Suprapubic skin (tissue), 3 donors: ENCODE data around the gene NUP153.

Source experiments
- CTCF ChIP-seq, 2 donors: fragments of 200-600 bp in 1 of 2; fragments of 450-650 bp in 1 of 2; sonication (generic) in 1 of 2; IDR thresholded peaks; one replicate each; pipeline ENCODE4 v1.5.1; 2016 to 2019; ENCODE audit warnings: antibody characterized with exemption in 2 of 2, mild to moderate bottlenecking in 1 of 2, moderate library complexity in 1 of 2
- POLR2A ChIP-seq, 2 donors: fragments of 450-650 bp; IDR thresholded peaks; one replicate each; pipeline ENCODE4 v1.6.1; 2017; ENCODE audit warnings: antibody characterized with exemption in 2 of 2, mild to moderate bottlenecking in 2 of 2, moderate library complexity in 2 of 2

DNA sequence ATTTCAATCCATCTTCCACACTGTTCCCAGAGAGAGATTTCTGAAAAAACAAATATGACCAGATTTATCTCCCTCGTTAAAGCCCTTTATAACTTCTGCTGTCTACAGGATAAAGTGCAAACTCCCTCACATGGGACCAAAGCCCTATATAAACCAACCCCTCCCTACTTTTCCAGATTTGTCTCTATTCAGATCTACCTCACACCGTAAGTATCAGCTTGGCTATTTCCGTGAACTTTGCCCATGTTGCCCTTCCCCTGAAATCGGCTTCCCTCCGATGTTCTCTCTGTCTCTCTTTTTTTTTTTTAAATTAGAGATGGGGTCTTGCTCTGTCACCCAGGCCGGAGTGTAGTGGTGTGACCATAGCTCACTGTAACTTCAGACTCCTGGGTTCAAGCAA, 118.7 kb downstream of the NUP153 start:
- no peak for TF ChIP-seq CTCF (IDR thresholded peaks at IDR 0.05)
- TF ChIP-seq POLR2A (IDR thresholded peaks at IDR 0.05): no peak
